UCSD-AML1 (cell line): ENCODE results near the gene CTTNBP2NL.
"Not testable (repeated sequence)": the region's sequence is repeated elsewhere in the genome, so short reads cannot be mapped to it uniquely, and the experiment has no call there.

Experiments
- DNase-seq: peaks from one replicate; lab custom pipeline; 2025; ENCODE audit not compliant: unreplicated experiment; lab: John Stamatoyannopoulos, UW

CTTNBP2NL gene

DNA sequence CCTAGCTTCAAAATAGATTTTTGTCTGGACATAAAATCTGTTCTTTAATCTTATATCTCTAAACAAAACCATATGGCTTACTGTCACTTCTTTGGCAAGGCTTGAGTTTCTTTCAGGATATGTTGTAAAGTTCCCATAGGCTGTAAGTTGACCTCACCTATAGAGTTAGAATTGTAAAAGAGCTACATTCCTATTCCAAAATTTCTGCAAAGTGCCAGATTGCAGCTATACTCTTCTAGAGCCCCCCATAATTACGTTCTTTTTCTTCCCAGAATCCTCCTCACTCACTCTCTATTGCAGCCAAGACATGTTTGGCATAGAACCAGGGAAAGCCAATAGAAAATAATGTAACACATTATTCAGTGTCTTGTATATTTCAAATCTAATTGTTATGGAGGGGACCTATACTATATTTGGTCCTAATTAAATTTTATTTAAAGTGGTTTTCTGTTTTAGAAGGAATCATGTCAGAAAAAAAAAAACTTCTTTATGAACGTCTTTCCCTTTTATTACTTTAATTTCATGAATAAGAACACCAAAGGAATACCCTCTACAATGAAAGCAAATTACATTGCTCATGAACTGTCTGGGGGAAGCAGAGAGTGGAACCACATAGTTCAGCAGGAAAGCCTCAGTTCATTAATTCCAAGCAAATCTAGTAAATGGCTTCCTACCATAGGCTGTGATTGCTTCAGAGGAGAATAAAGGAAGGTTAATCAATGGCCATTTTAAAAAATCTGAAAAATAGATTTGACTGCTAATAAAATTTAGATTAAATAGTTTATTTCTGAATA is 22.3 kb downstream of the CTTNBP2NL start:
- no peak for DNase-seq

DNA sequence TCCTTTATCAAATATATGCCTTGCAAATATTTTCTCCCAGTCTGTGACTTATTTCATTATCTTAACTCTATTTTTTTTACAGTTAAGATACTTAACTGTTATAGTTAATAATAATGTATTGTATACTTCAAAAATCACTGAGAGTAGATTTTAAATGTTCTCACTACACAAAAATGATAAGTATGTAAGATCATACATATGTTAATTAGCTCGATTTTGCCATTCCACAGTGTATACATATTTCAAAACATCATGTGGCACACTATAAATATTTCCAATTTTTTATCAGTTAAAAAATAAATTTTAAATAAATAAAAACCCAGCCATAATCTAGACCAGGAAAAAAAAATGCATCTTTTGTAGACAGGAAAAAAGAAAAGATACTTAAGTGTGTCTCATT is 27.2 kb downstream of the CTTNBP2NL start:
- no peak for DNase-seq

DNA sequence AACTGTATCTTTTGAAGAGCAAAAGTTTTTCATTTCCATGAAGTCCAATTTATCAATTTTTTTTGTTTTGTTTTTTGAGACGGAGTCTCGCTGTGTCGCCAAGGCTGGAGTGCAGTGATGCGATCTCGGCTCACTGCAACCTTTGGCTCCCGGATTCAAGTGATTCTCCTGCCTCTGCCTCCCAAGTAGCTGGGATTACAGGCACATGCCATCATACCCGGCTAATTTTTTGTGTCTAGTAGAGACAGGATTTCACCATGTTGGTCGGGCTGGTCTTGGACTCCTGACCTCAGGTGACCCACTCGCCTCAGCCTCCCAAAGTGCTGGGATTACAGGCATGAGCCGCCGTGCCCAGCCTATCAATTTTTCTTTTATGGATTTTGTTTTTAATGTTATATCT is 27.7 kb downstream of the CTTNBP2NL start:
- not testable (repeated sequence) for DNase-seq

DNA sequence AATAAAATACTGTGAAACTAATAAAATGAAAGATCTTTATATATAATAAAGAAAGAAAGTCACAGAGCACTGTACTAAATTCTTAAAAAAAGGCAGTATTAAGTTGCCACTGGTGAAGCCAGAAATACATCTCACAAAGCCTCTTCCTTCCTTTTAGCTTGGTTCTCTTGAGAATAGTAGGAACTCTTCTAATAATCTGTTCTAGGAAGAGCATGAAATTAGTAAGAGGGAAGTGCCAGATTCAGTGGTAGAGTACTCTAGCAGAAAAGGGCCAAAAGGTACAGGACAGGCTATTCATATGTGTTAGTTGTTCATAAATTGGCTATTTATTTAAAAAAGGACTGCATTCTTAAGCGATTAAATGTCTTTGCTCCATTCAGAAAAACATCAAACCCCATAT is 33.7 kb downstream of the CTTNBP2NL start:
- DNase-seq = no peak

DNA sequence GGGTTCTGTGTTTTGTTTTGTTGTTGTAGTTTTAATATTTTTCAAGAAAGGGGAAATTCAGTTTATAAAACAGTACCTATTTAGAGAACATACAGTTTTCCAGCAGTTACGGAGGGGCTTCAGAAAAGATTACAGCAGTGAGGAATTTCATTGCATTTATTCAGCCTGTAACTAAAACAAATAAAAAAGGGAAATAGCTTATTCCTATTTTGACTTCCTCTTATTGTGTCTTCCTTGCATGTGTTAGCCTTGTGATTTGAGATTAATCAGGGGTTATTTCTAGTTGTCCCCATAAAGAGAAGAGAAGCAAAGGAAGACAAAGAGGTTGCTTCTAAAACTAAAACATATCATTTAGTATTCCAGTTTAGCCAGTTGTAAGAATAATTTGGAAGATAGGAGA is 35.0 kb downstream of the CTTNBP2NL start:
- DNase-seq = no peak

DNA sequence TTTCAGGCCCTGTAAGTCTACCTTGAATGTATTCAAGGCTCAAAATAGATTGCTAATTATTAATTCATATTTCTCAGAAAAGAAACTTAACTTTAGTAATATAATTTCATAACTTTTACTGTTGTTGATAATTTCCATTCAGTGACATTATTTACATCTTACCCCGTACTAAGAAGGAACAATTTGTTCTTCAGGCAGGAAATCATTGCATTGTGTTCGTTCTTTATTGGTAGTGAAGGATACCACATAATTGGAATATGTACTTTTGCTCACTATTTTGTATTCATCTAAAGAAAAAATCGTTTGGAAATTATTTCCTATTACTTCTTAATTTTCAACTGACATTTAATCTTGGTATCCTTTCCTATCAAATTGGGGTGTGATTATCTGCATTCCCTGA is 39.4 kb downstream of the CTTNBP2NL start:
- DNase-seq = no peak

DNA sequence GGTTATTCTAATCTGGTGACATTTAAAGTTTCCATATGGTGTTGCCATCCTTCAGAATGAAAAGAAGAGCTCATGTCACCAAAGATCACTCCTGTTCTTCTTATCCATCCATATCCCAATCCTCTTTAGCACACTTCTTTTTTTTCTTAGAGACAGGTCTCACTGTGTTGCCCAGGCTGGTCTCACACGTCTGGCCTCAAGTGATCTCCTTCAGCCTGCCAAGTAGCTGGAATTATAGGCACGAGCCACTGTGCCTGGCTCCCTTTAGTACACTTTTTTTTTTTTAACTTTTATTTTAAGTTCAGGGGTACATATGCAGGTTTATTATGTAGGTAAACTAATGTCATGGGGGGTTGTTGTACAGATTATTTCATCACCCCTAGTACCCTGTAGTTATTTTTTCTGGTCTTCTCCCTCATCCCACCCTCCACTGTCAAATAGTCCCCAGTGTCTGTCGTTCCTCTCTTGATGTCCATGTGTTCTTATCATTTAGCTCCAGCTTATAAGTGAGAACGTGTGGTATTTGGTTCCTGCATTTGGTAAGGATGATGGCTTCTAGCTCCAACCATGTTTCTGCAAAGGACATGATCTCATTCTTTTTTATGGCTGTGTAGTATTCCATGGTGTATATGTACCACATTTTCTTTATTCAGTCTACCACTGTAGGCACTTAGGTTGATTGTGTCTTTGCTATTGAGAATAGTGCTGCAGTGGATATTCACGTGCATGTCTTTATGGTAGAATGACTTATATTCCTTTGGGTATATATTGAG is 40.6 kb downstream of the CTTNBP2NL start:
- no peak for DNase-seq

DNA sequence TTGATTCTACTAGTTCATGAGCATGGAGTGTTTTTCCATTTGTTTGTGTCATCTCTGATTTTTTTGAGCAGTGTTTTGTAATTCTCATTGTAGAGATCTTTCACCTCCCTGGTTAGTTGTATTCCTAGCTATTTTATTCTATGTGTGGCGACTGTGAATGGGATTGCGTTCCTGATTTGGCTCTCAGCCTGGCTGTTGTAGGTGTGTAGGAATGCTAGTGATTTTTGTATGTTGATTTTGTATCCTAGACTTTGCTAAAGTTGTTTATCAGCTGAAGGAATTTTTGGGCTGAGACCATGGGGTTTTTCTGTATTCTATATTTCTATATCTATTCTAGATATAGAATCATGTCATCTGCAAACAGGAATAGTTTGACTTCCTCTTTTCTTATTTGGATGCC is 42.1 kb downstream of the CTTNBP2NL start:
- DNase-seq = not testable (repeated sequence)

DNA sequence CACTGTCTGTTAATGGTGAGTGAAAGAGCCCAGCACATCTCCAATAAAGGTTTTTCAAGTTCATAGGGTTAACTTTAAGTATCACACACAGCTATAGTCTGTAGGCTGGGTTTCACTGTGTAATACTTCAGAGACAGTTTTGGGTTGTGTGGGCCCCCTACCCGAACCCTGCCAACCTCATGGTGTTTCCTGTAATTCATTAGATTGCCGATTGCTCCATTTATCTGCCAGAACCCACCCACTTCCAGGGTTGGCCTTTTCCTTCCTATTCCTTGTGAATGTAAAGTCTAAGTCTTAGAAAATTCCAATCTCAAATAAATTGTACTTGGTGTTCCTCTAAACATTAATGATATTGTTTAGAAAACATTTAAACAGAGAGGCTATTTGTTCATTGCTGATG is 43.6 kb downstream of the CTTNBP2NL start:
- peak; percentile 11 for DNase-seq

DNA sequence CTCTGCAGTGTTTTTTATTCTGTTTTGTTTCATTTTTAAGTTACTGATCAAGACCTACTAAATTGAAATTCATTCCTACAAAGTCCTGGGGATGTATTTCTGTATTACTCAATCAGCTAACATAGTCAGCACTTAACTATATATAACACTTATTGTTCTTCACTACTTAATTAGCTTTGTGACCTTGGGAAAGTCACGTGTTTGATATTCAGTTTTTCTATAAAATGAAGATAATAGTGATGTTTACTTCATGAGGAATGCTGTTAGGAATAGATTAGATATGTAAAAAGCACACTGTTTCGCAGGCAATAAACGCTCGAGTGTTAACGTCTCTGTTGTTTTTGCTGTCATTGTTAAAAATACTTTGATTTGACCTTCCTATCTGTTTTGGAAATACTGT is 44.6 kb downstream of the CTTNBP2NL start:
- no peak for DNase-seq

DNA sequence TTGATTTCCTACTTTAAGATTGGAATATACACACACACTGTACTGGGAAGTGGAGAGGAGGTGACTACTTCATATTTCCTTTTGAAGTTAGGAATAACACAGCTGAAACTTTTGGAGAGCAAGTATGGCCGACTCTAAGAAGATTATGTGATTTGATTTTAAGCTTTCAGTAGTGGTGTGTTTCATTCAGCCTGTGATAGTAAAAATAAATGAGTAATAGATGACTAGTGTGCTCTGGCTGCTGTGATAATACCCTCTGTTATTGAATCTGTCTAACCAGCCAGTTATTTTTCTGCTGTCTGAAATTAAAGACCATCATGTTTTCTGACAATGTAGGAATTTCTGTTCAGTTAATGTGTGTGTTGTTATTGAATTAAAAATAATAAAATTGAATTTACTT is 48.3 kb downstream of the CTTNBP2NL start:
- DNase-seq = no peak

DNA sequence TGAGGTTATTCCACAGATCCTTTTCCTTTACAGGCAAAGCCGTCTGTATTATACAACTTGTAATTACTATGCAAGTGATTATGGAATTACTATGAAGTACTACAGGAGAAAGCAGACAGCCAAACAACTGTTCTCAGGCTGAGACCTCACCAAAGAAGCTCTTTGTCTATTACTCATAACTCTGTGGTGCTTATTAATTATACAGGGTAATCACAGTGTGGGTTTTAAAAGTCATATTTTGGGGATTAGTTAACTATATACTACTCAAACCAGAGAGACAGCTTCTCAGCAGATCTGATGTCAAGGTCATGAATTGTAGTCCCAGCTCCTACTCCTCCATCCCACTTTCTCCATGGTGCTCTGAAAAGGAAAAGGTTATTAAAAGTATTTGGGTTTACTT is 49.6 kb downstream of the CTTNBP2NL start:
- no peak for DNase-seq

DNA sequence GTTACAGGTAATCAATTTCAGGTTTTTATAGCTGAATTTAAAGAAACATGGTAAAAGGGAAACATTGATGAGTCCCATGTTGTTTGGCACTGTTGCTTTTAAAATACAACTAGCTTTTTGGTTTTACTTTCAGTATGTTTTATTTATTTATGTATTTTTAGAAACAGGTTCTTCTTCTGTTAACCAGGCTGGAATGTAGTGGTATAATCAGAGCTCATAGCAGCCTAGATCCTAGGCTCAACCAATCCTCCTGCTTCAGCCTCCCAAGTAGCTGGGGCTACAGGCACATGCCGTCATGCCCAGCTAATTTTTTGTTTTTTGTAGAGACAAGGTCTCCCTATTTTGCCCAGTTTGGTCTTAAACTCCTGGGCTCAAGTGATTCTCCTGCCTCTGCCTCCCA is 50.4 kb downstream of the CTTNBP2NL start:
- no peak for DNase-seq

DNA sequence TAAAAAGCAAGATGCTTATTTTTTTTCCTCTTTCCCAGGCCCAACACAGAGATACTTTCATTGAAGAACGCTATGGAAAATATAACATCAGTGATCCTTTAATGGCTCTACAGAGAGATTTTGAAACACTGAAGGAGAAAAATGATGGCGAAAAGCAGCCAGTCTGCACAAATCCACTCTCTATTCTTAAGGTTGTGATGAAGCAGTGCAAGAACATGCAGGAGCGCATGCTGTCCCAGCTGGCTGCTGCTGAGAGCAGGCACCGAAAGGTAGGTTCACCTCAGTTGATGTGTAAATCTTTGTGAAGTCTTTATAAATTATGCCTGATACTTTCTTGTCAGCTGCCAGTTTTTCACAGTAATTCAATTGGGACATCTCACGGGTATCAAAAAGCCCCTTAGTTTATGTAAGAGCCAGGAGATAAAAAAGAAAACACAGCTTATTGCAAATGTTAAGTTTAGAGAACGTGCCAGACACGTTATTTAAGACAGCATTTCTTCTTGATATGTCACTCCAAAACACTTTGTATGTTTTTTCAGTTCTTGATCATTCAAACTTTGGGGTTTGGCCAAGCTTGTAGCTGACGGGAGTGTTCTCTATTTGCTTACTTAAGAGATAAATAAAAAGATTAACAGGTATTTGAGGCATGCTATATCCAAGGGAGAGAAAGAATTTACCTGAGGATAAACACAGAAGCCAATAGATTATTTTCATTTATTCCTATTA is 53.1 kb downstream of the CTTNBP2NL start:
- DNase-seq = no peak

DNA sequence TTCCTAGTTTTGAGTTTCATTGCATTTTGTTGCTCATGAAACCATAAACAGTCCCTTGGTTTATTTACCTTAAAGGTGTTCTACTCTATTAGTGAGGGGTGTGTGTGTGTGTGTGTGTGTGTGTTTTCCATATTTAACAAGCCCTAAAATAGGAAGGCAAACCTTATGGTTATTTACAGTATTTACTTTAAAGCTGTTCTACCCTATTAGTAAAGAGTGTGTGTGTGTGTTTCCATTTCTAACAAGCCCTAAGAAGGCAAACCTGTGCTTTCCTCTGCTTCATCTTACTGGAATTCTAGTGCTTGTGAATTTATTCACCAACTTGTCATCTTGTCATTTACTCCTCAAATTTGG is 53.6 kb downstream of the CTTNBP2NL start:
- DNase-seq = no peak

DNA sequence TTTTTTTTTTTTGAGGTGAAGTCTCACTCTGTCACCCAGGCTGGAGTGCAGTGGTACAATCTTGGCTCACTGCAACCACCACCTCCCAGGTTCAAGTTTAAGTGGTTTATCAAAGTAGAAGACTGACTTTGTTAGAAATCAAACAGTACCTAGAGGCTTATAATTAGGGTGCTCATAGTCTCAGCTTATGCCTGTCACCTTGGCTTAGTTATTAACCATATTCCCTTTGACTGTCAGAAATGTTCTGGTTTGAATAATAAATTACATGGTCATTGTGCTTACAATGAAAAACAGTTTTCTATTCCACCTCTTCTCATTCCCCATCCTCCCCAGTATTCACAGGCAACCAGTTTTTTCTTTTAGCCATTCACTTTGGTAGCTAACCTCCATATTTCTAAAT is 54.8 kb downstream of the CTTNBP2NL start:
- no peak for DNase-seq

DNA sequence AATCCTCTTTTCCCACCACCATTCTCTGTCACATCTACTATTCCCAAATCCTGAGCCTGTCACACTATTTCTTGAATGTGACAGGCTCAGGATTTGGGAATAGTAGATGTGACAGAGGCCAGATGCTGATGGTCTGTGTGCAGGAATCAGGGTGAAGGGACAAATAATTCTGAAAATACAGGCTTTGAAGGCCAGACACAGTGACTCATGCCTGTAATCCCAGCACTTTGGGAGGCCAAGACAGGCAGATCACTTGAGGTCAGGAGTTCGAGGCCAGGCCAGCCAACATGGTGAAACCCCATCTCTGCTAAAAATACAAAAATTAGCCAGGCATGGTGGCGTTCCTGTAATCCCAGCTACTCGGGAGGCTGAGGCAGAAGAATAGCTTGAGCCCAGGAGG is 55.3 kb downstream of the CTTNBP2NL start:
- not testable (repeated sequence) for DNase-seq

DNA sequence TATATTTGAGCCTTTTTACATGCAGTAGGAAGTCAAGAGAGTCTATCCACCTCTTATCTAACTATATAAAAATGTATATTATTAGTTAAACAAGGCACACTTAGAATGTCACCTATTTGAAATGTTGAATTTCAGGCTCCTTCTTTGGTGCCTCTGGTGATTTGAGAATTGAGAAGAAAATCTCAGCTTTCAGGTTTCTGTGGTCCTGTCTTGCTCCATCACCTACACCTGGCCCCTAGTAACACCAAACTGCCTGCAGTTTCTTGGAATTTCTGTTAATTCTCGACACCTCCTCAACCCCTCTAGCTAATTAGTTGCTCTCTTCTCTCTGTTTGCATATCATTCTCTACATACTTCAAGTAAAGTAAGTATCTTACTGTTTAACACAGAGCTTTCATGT is 57.9 kb downstream of the CTTNBP2NL start:
- DNase-seq = no peak

DNA sequence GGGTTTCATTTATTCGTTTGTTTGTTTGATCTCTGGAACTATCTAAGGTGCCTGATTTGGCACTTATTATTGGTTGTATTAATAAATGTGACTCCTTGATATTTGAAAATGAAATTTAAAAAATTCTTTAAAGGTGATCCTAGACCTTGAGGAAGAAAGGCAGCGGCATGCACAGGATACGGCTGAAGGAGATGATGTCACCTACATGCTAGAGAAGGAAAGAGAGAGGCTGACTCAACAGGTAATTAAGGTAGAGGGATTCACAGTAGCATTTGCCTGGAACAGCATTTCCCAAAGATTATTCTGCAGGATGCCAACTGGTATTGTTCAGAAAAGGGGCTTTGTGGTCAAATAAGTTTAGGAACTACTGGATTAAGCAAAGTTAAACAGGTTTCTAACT is 58.3 kb downstream of the CTTNBP2NL start:
- no peak for DNase-seq

DNA sequence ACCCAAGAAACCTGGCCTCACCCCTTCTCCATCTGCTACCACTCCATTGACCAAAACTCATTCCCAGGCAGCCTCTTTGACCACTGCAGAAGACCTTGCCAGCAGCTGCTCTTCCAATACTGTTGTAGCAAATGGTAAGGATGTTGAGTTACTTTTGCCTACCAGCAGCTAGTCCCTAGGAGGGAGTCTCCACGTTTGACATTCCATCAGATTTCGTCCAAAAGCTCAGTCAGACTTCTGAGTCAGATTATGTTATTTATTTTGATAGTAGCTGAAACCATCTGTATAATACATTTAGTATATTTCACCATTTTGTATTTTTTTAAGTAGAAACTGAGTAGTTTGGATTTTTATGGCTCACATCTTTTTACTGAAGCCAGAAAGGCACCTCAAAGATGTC is 61.2 kb downstream of the CTTNBP2NL start:
- no peak for DNase-seq

DNA sequence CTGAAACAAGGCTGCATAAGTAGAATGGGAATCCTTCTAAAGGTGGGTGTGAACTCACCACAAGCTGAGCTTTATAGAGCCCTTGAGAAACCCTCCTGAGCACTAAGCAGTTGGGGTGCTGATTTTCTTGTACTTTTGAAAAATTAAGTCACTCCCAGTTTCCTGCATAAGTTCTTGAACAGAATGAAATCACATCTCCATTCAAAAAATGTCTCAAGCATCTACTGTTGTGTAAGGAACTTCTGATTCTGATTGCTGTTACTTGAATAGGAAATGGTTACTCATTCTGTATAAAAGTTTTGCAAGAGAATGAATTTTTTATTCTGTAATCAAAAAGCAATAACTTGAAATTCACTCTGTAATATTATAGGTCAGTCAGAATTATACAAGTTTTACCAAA is 61.9 kb downstream of the CTTNBP2NL start:
- no peak for DNase-seq

DNA sequence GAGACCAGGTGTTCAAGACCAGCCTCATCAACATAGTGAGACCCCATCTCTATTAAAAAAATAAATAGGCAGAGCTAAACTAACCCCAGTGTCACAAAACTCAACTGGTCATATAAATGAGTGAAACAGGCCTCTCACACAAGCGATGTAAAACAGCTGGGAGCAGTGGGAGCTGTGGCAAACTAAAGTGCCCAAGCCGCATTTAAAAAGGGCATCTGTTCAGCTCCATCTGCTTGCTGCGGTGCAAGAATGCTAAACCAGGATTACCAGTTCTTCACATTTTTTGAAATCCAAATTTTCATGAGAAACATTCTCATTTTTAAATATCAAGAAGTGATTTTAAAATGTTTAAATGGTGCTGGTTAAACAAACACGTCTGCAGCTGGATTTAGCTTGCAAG is 62.7 kb downstream of the CTTNBP2NL start:
- no peak for DNase-seq
